Measurements from ENCODE around the gene DGCR2.
"Not testable (repeated sequence)": the region's sequence is repeated elsewhere in the genome, so short reads cannot be mapped to it uniquely, and the experiment has no call there.

DNA sequence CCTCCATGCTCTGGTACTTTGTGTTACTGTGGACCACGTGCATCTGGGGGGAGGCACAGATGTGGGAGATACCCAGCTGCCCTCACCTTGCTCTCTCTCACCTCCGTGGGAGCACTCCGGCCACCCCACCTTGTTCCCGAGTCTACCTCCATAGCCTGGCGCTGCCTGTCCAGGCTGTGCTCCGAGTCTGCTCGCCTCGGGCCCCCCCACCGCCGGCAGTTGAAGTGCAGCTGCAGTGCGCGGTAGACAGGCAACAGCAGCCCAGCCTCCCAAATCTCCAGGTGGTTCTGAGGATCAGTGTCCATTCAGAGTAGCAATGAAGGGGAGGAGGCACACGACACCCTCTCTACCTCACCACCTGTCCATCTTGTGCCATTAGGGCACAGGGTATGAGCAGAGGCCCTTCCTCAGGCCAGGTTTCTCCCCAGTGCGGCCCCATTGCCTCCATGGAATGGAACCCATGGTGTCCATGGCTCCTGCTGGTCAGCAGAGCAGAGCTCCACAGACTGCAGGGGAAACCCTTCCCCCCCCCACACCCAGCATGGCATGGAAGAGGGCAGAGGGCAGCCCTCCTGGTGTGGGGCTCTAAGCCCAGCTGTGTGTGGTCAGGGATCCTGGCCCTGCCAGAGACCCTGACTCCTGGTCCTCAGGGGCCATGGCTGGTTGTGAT is 89.2 kb downstream of the DGCR2 start:
- TF ChIP-seq, protein P1, sequence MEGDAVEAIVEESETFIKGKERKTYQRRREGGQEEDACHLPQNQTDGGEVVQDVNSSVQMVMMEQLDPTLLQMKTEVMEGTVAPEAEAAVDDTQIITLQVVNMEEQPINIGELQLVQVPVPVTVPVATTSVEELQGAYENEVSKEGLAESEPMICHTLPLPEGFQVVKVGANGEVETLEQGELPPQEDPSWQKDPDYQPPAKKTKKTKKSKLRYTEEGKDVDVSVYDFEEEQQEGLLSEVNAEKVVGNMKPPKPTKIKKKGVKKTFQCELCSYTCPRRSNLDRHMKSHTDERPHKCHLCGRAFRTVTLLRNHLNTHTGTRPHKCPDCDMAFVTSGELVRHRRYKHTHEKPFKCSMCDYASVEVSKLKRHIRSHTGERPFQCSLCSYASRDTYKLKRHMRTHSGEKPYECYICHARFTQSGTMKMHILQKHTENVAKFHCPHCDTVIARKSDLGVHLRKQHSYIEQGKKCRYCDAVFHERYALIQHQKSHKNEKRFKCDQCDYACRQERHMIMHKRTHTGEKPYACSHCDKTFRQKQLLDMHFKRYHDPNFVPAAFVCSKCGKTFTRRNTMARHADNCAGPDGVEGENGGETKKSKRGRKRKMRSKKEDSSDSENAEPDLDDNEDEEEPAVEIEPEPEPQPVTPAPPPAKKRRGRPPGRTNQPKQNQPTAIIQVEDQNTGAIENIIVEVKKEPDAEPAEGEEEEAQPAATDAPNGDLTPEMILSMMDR (IDR thresholded peaks at IDR 0.05; ENCODE audit: low read depth, low read length): not testable (repeated sequence)
- TF ChIP-seq EZH2phosphoT487 (IDR thresholded peaks at IDR 0.05; ENCODE audit: low read depth): not testable (repeated sequence)

Measured in OCI-LY3 (cell line).